DMS114 treated with DMSO at 0.1 percent for 48 hours (cell line): Measurements from ENCODE around the gene FCGR2B.
A peak's percentile ranks its signal among the peaks of the same experiment; 100 is the strongest.
"Not testable (repeated sequence)": the region's sequence is repeated elsewhere in the genome, so short reads cannot be mapped to it uniquely, and the experiment has no call there.

Experiments
- DNase-seq: peaks from one replicate; lab custom pipeline; 2025; ENCODE audit not compliant: unreplicated experiment; lab: John Stamatoyannopoulos, UW

The FCGR2B gene

GRCh38 chr1:161647507-161648360 lies 15.2 kb upstream of the FCGR2B start:
- DNase-seq = peak; percentile 31

- DNase-seq = not testable (repeated sequence)
These were observed 9.4 kb upstream of the FCGR2B start for GRCh38 chr1:161653541-161653940.

DNA sequence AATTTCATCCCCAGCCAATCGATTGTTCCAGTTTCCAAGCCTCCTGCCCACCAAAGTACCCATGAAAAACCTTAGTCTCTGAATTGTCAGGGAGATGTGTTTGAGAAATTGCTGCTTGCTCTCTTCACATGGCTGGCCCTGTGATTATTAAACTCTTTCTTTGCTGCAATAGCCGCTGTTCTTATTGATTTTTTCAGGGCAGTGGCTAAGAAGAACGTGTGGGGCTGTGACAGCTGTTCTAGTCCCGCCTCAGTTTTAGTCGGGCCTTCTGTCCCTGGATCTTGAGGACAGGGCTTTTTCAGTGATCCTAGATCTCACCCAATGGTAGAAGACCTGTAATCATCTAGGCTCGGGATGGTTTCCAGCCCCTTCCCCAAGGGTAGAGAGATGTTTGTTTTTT lies 9.0 kb upstream of the FCGR2B start:
- not testable (repeated sequence) for DNase-seq

DNA sequence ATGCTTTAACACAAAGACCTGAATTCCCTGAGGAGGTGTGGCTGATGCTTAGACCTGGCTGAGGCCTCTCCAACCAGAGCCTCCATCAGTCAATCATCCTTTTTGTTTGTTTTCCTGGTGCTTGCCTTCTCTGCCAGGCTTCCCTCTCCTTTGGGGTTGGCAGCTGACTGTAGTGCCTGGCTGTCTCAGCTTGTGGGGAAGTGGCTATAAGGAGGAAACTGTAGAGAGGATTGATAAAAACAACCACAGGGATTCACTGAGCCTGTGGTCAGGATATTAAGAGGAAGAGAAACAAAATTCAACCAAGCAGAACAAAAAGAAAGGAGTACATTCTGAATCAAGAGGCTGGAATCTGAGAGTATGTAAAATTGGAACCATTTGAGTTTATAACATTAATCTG lies 4.4 kb upstream of the FCGR2B start:
- DNase-seq = not testable (repeated sequence)

DNA sequence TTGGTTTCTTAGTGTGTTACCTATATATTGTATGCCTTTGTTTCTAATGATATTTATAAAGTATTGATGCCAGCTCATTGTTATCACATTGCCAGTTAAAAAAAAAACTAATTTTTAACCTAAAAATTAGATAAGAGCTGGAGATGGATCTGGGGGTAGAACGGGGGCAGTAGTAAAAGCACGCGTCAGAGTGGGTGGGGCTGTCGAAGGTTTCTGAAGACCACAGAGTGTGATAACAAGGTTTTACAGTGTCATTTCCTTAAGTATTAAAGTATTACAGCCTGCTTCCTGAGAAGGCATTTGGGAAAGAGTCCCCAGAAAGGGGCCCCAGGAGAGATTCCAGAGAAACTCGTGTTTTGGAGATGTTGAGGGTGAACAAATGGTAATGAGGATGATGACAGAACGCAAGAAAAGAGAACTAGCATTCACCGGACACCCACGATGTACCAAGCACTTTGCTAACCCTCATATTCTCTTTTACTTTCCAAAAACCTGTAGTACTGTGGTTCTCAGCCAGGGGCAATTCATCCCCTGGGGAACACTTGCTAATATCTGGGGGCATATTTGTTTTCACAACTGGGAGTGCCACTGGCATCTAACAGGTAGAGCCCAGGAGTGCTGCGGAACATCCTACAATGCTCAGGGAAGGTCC lies 1.2 kb upstream of the FCGR2B start:
- DNase-seq = not testable (repeated sequence)

GRCh38 chr1:161663569-161663968 lies 626 bp downstream of the FCGR2B start:
- not testable (repeated sequence) for DNase-seq

DNA sequence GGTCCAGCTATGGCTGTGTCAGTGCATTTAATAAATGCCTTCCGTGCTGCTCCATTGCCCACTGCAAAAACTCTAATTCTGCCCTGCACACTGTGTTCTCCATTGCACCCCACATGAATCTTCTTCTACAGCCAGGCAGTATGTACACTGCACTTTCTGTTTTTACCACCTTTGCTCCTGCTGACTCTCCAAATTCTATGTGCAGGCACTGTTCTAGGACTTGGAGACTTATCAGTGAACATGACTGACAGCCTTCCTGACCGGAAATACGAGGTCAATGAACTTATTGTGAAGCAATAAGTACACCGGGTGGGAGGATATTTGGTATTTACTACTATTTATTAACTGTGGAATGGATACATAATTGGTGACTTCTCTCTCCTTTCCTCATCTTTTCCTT lies 1.7 kb downstream of the FCGR2B start:
- DNase-seq = not testable (repeated sequence)

- DNase-seq = not testable (repeated sequence)
These were observed 8.4 kb downstream of the FCGR2B start for GRCh38 chr1:161671045-161672020.

- DNase-seq = not testable (repeated sequence)
These were observed 10.5 kb downstream of the FCGR2B start for GRCh38 chr1:161673437-161673836.

DNA sequence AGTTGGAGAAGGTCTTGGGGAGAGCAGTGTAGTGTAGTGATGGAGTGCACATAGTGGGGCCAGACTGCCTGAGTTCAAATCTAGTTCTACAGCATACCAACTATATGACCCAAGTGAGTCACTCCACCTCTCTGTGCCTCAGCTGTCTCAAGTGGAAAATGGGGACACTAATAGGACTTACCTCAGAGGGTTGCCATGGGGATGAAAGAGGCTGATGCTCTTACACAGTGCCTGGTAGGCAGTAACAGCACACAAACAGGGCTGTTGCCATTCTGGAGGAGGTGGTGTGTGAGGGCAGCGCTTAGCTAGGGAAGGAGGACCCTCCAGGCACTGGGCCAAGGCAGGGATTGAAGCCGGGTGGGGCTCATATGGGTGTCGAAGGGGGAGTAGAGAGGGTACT lies 11.5 kb downstream of the FCGR2B start:
- DNase-seq = not testable (repeated sequence)

GRCh38 chr1:161674908-161675307 lies 12.0 kb downstream of the FCGR2B start:
- DNase-seq = not testable (repeated sequence)

DNA sequence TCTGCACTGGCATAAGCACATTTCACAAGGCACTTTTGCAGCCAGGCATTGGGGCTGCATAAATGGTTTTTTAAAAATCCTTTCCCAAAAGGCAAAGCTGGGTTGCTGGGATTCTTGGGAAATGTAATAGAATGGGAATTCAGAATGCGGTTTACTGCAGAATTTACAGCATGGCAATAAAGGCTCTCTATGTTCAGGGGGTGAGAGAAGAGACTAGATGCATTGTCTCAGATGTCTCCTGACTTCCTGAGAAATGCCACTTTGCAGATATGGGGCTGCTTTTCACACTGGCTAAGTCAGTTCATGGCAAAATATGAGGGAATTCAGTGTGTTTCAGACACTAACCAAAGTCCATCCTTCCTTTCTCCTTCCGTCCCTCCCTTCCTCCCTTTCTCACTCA lies 13.5 kb downstream of the FCGR2B start:
- no peak for DNase-seq

DNA sequence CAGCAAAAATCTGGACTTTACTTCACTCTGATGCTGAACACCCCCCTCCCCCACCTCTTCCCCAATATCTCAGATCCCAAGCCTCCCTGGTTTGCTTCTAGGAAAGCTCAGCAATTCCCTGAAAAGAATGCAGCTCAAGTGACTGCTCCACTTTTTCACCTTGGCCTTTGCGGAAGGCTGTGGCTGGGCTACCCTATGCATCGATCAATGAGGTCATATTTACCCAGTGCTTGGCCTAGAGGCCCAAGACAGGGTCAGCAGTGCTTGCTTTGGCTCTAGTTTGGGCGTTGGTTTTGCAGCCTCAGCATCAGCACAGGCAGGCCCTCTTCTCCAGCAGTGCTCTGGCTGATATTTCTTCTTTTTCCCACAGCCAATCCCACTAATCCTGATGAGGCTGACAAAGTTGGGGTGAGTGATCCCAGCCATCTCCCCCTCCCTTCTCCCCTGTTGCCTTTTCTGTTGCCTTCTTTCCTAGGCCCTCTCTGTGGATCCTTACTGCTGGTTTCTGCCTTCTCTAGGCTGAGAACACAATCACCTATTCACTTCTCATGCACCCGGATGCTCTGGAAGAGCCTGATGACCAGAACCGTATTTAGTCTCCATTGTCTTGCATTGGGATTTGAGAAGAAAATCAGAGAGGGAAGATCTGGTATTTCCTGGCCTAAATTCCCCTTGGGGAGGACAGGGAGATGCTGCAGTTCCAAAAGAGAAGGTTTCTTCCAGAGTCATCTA lies 14.2 kb downstream of the FCGR2B start:
- no peak for DNase-seq

DNA sequence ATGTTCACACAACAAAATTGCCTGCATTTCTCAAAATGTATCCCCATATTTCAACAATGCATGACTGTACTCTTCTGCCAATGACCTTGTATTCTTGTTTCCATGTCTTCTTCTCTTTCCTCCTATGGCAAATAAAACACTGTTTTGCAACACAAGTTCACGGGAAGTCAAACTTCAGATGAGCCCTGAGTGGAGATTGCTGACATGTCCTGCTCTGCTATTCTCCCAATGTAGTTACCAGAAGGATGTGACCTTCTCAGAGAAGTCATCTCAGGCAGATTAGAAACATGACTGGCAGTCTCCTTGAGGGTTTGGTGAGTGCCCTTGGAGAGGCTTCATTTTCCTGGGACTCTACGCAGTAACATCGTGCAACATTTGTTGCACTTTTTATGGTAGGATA lies 15.6 kb downstream of the FCGR2B start:
- DNase-seq = no peak

GRCh38 chr1:161681879-161682278 lies 18.9 kb downstream of the FCGR2B start:
- DNase-seq = no peak

DNA sequence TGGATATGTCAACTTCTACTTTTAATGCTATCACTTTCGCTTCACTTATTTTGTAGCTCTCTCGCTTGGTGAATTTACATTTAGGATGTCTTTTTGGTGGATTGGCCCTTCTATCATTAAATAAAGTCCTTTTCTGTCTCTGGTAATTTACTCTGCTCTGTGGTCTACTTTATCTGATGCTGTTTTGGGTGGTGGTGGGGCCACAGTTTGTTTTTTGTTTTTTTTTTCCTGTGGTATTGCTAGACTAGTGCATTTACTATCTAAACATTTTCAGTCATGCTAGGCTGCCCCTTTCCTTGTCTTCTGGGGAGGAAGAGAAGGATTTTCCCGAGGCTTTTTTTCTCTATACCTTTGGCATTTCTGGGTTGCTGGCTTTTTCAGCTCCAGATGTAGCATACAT lies 26.0 kb downstream of the FCGR2B start:
- DNase-seq = no peak

DNA sequence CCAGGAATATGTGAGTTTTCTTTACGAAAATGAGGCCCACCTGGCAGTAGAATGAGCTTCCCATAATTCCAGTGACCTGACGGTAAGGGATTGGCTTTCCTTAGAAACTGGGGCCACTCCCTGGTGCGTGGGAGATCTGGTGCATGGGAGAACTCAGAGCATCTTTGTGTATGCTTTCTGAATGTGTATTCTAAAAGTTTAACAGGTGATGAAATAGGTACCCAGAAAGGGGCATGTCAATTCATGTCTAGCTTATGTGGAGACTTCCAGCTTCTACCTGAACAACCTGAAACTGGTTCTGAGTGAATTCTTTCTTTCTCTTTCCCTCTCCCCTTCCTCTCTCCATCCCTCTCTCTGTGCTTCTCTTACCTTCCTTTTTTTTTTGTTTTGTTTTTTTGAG lies 28.9 kb downstream of the FCGR2B start:
- no peak for DNase-seq

- DNase-seq = not testable (repeated sequence)
These were observed 30.2 kb downstream of the FCGR2B start for GRCh38 chr1:161693020-161693712.

GRCh38 chr1:161698302-161698701 lies 35.4 kb downstream of the FCGR2B start:
- not testable (repeated sequence) for DNase-seq

- DNase-seq = no peak
These were observed 39.3 kb downstream of the FCGR2B start for GRCh38 chr1:161702250-161702649.
